Endothelial cell of hepatic sinusoid (primary cell): ENCODE measurements around the gene ATIC.

Experiments
- in situ Hi-C: cut with HindIII; loops from 2 replicates; pipeline ENCODE4 v1.10.0; 2017; ENCODE audit warnings: low sequenced_read_pairs

ATIC gene

DNA sequence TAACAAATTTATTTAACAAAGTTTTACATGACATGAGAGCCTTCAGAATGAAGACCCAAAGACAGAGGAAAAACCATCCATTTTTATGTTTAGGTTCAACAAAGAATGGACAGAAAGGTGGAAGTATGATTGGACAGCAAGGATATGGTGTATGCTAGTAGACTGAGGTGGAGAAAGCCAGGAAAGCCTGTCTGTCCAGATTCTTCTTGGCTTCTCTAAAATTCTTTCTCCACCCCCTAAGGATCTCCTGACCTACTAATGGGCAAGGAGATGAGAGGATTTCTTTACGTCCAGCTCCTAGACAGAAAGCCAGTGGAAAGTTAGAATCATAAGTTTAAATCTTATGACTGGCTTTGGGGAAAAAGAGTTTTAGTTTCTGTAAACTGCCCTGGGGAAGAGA is 3.0 kb downstream of the ATIC start:
- in situ Hi-C loops: no loop called here

DNA sequence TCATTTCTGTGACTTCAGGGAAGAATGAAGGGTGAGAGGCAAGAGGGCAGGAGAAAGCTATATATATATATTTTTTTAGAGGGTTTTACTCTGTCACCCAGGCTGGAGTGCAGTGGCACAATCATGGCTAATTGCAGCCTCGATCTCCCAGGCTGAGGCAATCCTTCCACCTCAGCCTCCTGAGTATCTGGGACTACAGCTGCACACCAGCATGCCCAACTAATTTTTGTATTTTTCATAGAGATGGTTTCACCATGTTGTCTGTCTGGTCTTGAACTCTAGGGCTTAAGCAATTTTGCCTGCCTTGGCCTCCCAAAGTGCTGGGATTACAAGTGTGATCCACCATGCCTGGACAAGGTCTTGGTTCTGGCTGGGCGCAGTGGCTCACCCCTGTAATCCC is 3.4 kb downstream of the ATIC start:
- in situ Hi-C loops: no loop called here

DNA sequence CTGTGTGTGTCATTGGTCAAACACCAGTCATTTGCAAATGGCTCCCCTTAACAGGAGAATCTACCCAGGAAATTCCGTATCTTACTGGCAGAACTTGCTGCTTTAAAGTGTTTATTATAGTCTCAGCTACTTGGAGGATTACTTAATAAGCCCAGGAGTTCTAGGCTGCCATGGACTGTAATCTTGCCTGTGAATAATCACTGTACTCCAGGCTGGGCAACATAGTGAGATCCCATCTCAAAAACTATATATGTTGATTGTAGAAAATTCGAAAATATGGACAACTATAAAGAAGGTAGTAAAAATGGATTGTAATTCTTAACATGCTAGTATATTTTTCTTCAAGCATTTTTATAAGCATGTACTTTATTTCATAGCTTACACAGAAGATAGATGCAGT is 4.5 kb downstream of the ATIC start:
- in situ Hi-C loops: no loop called here

DNA sequence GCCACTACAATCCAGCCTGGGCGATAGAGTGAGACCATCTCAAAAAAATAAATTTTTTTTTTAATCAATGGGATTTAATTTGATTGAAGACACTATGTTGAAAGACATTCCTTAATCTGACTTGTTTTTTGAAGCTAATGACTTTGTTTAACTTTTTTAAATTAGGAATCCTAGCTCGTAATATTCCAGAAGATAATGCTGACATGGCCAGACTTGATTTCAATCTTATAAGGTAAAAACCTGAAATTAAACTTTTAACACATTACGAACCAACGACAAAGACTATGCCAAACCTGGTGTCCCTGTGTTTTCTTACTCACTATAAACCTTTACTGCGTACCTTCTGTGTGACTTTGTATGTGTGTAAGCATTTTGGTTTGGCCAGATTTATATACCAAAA is 7.6 kb downstream of the ATIC start:
- in situ Hi-C loops: no loop called here

DNA sequence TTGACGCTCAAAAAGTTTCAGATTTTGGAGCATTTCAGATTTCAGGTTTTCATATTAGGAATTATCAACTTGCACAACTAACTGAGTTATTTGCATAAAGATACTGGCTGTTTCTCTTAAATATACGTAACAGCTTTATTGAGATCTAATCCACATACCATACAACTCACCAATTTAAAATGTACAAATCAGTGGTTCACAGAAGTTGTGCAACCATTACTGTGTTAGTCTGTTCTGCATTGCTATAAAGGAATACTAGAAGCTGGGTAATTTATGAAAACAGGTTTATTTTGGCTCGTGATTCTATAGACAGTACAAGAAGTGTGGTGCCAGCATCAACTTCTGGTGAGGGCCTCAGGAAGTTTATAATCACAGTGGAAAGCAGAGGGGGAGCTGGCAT is 8.2 kb downstream of the ATIC start:
- in situ Hi-C loops: no loop called here

DNA sequence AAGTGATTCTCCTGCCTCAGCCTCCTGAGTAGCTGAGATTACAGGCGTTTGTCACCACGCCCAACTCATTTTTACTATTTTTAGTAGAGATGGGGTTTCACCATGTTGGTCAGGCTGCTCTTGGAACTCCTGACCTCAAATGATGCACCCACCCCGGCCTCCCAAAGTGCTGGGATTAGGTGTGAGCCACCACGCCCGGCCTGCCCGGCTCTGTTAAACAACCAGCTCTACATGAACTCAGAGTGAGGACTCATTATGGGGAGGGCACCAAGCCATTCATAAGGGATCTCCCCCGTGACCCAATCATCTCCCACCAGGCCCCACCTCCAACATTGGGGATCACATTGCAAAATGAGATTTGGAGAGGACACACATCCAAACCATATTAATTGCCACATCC is 8.8 kb downstream of the ATIC start:
- in situ Hi-C loops: no loop called here

DNA sequence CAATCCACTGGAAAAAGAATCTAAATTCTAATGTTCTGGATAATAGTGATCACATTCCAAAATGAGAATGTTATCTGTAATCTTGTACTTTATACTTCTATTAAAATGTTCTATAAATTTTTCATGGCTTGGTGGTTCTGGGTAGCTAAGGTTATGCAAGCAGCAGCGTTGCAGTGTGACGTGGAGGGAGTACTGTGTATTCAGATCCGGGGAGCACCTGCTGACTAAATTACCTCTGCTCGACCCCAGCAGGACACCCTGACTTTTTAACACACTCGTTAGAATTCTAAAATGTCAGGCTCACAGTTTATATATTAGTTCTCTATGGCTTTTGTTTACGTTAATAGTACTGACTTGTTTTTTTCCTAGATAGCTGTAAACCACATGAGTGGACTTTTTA is 13.0 kb downstream of the ATIC start:
- in situ Hi-C loops: no loop called here

DNA sequence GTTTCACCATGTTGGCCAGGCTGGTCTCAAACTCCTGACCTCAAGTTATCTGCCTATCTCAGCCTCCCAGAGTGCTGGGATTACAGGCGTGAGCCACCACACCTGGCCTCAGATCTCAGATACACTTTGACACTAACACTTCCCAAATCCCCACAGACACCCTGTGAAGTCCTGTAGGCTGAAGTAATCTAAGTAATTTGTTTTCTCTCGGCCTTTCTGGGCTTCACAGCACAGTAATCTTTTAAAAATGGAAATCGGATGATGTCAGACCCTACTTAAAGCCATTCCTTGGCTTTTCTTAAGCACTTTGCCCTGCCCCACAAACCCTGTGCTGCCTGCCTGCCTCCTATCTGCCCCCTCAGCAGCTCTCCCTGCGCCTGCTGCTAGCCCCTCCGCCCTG is 16.2 kb downstream of the ATIC start:
- in situ Hi-C loops: no loop called here

DNA sequence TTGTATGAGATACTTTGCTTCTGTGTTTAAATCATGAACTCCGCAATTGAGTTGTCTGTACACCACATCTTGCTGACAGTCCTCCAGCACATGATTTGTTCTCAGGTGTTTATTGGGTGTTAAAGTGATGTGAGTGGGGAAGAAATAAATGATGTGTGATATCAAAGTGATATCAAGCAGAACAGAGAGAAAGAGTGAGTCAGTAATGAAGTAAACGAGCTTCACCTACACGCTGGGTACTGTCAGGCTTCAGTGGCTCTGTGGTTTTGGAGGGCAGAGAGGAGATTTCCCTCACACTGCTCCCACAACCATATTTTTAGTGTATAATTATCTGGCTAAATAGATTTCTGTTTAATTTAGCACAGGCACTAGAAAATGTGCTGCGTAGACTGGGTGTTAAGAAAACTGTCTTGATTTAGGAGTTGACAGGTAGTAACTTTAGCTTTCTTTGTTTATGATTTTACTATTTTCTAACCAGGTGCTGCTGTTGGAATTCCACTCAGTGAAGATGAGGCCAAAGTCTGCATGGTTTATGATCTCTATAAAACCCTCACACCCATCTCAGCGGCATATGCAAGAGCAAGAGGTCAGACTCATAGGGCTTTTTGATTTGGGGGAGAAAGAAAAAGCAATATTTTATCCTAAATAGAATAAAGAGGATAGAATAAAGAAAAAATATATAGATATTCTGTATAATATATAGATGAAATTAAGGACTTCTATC is 21.2 kb downstream of the ATIC start:
- in situ Hi-C loops: no loop called here

DNA sequence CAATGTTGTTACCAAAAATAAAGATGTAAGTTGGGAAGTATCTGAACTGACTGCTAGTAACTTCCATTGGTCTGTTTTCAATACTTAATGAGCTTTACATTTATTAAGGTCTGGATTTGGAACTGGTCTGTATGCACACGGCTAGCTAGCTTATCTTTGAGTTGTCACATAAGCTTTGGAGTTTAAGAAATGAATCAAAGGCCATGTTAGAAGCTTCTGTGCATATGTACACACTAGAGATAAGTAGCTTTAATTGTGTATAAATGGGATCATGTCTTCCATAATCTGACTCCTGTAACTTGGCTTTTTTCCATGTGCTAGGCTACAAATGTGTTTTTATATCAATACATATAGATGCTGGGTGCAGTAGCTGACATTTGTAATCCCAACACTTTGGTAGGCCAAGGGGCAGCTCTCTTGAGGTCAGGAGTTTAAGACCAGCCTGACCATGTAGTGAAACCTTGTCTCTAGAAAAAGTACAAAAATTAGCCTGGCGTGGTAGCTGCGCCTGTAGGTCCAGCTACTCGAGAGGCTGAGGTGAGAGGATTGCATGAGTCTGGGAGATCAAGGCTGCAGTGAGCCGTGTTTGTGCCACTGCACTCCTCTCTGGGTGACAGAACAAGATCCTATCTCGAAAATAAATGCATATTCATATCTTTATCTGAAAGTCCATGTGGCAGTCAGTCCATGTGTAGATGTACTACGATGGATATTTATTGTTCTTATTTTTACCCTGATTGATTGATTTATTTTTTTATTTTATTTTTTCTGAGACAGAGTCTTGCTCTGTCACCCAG is 27.2 kb downstream of the ATIC start:
- in situ Hi-C loops: no loop called here

DNA sequence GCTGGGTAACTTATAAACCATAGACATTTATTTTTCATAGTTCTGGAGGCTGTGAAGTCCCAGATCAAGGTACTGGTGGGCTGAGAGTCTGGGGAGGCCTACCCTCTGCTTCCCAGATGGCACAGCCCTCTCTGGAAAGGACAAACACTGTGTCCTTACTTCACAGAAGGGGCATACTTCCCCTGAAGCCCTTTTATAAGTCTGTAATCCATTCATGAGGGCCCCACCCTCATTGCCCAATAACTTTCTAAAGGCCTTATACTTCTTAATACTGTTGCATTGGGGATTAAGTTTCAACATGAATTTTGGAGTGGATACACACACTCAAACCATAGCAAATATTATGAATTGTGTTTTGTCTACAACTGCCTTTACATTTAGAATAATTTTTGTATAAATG is 36.0 kb downstream of the ATIC start:
- in situ Hi-C loops: no loop called here

DNA sequence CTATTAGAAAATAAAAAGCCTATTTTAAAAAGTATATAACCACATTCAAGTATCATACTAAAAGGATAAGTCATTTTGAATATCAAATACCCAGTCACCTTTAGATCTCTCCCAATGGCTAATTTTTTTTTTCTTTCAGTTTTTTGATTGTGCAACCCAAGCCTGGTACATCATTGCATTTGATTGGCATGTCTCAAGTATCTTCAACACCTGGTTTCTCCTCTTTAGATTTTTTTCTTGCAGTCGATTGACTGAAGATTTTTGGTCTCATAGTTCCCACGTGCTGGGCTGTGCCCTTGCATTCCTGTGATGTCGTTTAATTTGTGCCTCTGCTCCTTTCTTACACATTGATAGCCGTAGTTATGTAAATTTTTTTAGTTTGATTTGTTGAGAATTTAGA is 40.7 kb downstream of the ATIC start:
- in situ Hi-C loops: no loop called here

DNA sequence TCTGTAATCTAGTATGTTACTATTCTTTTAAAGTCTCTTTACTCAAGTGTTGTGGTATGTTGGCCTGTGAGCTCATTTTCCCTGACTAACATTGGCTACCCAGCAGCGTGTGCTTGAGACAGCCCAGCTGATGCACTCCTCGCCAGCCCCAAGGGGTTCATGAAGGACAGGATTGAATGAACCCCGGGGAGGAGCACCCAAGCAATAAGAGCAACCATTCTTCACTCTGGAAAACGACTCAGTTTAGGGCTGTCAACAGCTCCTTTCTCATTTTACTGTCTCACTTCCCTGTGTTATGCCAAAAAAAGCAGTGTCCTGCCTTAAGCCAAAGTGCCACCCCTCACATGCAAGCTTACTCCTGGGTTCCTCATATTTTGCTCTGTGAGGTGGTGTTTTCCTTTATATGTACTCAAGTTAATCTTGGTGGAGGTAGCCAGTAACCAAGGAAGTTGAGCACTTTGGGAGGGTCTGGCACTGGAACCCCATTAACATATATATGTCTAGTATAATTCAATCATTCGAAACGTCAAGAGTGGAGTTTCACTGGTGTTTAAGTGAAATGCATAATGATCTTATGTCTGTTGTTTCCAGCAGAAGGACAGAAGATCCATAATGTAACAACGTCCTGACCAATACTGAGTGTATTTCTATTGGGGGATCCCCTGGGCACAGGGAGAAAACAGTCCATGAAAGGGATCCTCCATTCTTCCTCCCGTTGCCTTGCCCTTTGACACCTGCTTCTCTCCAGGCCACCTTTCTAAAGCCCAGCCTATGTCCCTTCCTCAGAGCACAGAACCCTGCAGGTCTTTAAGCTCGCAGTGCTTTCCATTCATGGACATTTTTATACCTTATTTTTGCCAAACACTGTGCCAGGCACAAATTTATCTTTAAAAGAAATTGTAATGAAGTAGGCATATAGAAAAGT is 43.2 kb downstream of the ATIC start:
- in situ Hi-C loops: no loop called here

DNA sequence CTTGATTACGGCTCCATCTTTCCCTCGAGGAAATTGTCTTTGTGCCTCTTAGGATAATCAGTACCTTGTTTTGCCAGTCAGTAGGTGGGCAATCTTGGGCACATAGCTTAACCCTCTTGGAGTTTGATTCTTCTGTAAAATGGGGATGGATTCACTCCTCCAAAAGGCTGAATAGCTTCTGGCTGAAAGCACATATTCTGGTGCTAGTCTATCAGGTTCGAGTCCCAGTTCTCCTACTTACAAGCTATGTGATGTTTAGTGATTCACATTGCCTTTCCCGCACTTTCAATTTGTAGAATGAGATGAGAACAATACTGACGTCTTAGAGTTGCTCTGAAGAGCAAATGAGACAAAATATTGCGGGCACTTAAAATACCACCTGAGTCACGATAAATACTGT is 43.9 kb downstream of the ATIC start:
- in situ Hi-C loops: no loop called here

DNA sequence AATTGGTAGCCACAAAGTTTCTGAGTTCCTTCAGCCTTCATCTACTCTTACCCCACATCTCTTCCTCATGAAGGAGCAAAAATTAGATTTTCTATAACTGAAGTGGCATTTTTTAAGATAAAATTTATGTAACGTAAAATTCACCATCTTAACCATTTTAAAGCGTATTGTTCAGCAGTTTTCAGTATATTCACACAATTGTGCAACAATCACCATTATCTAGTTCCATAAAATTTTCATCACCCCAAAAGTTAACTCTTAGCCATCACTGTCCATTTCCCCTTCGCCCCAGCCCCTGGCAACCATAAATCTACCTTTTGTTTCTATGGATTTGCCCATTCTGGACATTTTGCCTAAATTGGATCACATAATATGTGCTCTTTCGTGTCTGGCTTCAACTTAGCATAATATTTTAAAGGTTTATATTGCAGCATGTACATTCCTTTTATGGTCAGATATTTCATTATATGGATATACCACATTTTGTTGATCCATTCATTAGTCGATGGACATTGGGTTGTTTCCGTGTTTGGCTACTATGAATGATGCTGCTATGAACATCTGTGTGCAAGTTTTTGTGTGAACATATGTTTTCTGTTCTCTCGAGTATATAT is 44.6 kb downstream of the ATIC start:
- in situ Hi-C loops: no loop called here

DNA sequence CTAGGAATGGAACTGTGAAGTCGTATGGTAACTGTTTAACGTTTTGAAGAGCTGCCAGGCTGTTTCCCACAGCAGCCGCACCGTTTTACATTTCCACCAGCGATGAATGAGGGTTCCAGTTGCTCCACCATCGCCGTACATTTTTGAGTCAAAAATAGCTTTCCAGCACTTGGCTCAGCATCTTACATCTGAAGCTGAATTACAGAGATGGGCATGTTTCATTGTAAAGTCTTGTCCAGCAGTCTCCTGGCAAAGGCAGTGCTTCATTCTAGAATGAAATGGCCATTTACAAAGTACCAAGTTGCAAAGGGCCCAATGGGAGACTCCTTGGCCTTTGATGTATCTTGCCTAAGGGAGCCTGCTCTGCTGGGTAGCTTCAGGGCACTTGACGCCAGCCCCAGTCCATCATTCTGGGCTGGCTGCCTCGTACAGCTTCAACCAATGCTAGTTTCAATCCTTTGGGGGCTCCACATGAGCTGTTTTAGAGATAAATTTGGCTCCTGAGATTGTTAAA is 45.1 kb downstream of the ATIC start:
- in situ Hi-C loops: no loop called here

DNA sequence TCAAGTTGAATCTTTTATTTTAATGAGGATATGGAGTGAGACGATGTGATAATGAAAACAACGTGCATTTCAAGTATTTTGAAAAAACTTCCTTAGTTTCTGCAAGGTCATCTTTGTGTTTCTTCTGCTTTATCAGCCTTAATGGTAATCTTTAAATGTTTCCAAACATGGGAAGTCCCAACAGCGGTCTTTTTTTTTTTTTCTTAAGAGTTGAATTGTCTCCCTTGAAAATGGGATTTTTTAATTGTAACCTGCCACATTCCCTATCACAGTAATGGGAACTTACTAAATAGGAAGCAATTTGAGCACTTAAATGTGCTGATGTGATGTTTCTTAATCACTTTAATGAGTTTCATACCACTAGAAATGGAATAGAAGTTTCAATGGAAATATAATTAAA is 45.8 kb downstream of the ATIC start:
- in situ Hi-C loops: no loop called here

DNA sequence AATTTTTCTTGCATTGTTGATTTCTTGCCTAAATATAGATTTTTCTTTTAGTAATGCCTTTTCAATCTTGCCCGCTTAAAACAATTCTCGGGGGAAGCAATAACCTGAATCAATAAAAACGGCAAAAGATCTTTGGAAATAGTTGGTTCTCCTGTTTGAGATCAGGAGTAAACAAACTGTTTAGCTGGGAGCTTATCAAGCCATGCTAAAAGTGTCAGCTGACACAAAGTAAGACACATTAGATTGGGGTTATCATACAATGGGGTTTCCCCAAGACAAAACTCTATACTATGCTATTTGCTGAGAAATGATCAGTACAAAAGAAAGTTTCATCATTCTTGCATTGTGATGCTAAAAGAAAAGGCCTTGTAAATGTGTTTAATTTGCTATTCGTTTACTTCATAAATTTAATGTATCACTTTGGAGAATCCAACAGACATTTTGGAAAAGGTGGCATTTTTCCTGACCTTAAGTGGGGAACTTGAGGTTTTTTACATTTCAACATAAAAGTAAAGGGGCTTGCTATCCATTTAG is 46.5 kb downstream of the ATIC start:
- in situ Hi-C loops: no loop called here

DNA sequence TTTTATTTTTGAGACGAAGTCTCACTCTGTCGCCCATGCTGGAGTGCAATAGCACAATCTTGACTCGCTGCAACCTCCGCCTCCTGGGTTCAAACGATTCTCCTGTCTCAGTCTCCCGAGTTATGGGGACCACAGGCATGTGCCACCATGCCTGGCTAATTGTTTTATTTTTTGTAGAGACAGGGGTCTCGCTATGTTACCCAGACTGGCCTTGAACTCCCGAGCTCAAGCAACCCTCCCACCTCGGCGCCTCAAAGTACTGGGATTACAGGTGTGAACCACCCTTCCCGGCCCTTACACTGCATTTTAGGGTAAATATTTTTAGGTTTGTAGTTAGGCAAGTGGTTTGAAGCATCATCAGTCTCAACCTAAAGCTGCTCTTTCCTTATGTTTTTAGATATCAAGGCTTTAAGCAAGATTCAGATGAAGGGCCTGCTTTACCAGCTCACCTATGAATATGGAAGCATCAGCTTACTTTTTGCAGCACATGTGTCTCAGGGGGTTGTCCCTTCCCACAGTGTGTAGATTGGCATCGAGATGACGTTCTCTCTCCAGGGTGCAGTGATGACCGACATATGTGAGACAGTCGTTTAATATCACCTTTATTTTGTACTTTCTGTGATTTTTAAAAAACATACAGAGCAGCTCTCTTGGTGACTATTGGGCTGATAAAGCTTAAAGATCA is 47.2 kb downstream of the ATIC start:
- in situ Hi-C loops: no loop called here

DNA sequence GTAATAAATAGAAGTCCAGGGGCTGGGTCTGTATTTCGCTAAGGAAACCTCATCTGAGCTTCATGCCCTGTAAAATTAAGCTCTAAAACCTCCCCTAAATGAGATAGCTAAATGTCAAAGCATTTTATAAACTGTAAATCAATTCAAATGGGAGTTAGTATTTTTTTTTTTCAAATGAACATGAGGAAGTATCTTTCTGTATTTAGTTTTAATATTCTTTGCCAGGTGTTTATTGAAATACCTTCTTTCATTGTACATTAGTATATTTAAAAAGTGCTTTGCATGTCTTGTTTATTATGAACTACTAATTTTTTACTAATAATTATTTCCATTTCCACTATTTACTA is 47.7 kb downstream of the ATIC start:
- in situ Hi-C loops: no loop called here
